Measurements from ENCODE around the gene SAMHD1.
"Not testable (repeated sequence)": the region's sequence is repeated elsewhere in the genome, so short reads cannot be mapped to it uniquely, and the experiment has no call there.

The SAMHD1 gene

GRCh38 chr20:36856691-36857635, 94.5 kb downstream of the SAMHD1 start:
- FAIRE-seq, result peak; percentile 8

GRCh38 chr20:36856195-36856594, 95.3 kb downstream of the SAMHD1 start:
- DNase-seq (ENCODE audit: insufficient read length, low spot score), result no peak
- FAIRE-seq, result no peak

More at GRCh38 chr20:36856691-36857635, 94.5 kb downstream of the SAMHD1 start:
- no peak for DNase-seq (ENCODE audit: insufficient read length, low spot score)

GRCh38 chr20:36855241-36855657, 96.3 kb downstream of the SAMHD1 start:
- DNase-seq (ENCODE audit: insufficient read length, low spot score), result no peak
- no peak for FAIRE-seq

- FAIRE-seq, result no peak
- no peak for DNase-seq (ENCODE audit: insufficient read length, low spot score)
These were observed 96.9 kb downstream of the SAMHD1 start for GRCh38 chr20:36854348-36855240.

GRCh38 chr20:36852187-36852586, 99.3 kb downstream of the SAMHD1 start:
- DNase-seq (ENCODE audit: insufficient read length, low spot score) (no peak), FAIRE-seq (peak; percentile 90)

GRCh38 chr20:36851490-36851889, 100.0 kb downstream of the SAMHD1 start:
- FAIRE-seq (no peak), DNase-seq (ENCODE audit: insufficient read length, low spot score) (no peak)

GRCh38 chr20:36850759-36851158, 100.7 kb downstream of the SAMHD1 start:
- DNase-seq (ENCODE audit: insufficient read length, low spot score), result no peak
- peak; percentile 85 for FAIRE-seq

- FAIRE-seq (no peak), DNase-seq (ENCODE audit: insufficient read length, low spot score) (no peak)
These were observed 102.0 kb downstream of the SAMHD1 start for GRCh38 chr20:36849333-36850065.

GRCh38 chr20:36848677-36849076, 102.8 kb downstream of the SAMHD1 start:
- no peak for DNase-seq (ENCODE audit: insufficient read length, low spot score)
- FAIRE-seq, result no peak

- no peak for DNase-seq (ENCODE audit: insufficient read length, low spot score)
- FAIRE-seq, result no peak
These were observed 103.3 kb downstream of the SAMHD1 start for GRCh38 chr20:36848078-36848660.

- FAIRE-seq, result no peak
These were observed 103.8 kb downstream of the SAMHD1 start for GRCh38 chr20:36847710-36848040.

GRCh38 chr20:36847009-36847709, 104.3 kb downstream of the SAMHD1 start:
- DNase-seq (ENCODE audit: insufficient read length, low spot score) (no peak), FAIRE-seq (no peak)

More at GRCh38 chr20:36847710-36848040, 103.8 kb downstream of the SAMHD1 start:
- DNase-seq (ENCODE audit: insufficient read length, low spot score), result no peak

GRCh38 chr20:36845288-36845971, 106.1 kb downstream of the SAMHD1 start:
- DNase-seq (ENCODE audit: insufficient read length, low spot score) (no peak), FAIRE-seq (no peak)

- DNase-seq (ENCODE audit: insufficient read length, low spot score); FAIRE-seq: not testable (repeated sequence)
These were observed 110.5 kb downstream of the SAMHD1 start for GRCh38 chr20:36841030-36841429.

Data from GM19239 (cell line).